SU-DHL-6 (cell line): ENCODE data around the gene SEM1.
"Not testable (repeated sequence)": the region's sequence is repeated elsewhere in the genome, so short reads cannot be mapped to it uniquely, and the experiment has no call there.

ENCODE experiments used
- H2AFZ ChIP-seq: fragments of 200-600 bp; sonication (generic); 2 replicates; pipeline ENCODE4 v1.6.1; 2014; ENCODE audit warnings: low read depth, mild to moderate bottlenecking, moderate library complexity, mixed read lengths, antibody characterized with exemption, low read length; ENCODE audit not compliant: severe bottlenecking
- H3F3A ChIP-seq: fragments of 200-600 bp; shearing (Covaris generic); 2 replicates; pipeline ENCODE4 v1.6.0; 2016; ENCODE audit warnings: antibody characterized with exemption, mild to moderate bottlenecking; ENCODE audit not compliant: insufficient read depth
- H3K27ac ChIP-seq: fragments of 200-600 bp; sonication (generic); 2 replicates; pipeline ENCODE4 v1.5.1; 2016; ENCODE audit warnings: low read depth, mild to moderate bottlenecking, low read length, moderate library complexity, mixed read lengths
- H3K27me3 ChIP-seq: fragments of 200-600 bp; sonication (generic), shearing (Covaris generic); 2 replicates; pipeline ENCODE4 v1.6.0; 2014; ENCODE audit warnings: mild to moderate bottlenecking, low read length
- H3K36me3 ChIP-seq: fragments of 200-600 bp; sonication (generic); 2 replicates; pipeline ENCODE4 v1.6.1; 2014; ENCODE audit warnings: mild to moderate bottlenecking, low read length, mixed read lengths
- H3K4me2 ChIP-seq: fragments of 300-600, 200-600 bp; shearing (Covaris generic), sonication (generic); 2 replicates; pipeline ENCODE4 v1.6.0; 2014; ENCODE audit warnings: low read length, low read depth, mild to moderate bottlenecking; ENCODE audit not compliant: poor library complexity, severe bottlenecking
- H3K4me3 ChIP-seq: fragments of 200-600 bp; sonication (generic); 2 replicates; pipeline ENCODE4 v1.5.1; 2014; ENCODE audit warnings: antibody characterized with exemption, low read length, mild to moderate bottlenecking, mixed read lengths; ENCODE audit not compliant: insufficient read depth, poor library complexity, severe bottlenecking
- H3K79me2 ChIP-seq: fragments of 200-600 bp; sonication (generic); 2 replicates; pipeline ENCODE4 v1.6.1; 2014; ENCODE audit warnings: mild to moderate bottlenecking, low read length, moderate library complexity; ENCODE audit not compliant: insufficient read depth
- H3K9ac ChIP-seq: fragments of 200-600 bp; sonication (generic); 2 replicates; pipeline ENCODE4 v1.7.0; 2014; ENCODE audit warnings: mild to moderate bottlenecking, low read length
- H3K9me2 ChIP-seq: fragments of 200-600 bp; sonication (generic); replicated peaks from 2 replicates; pipeline ENCODE4 v1.6.1; 2014; ENCODE audit warnings: low read length; ENCODE audit not compliant: insufficient read depth
- H3K9me3 ChIP-seq: fragments of 200-600 bp; sonication (generic); 2 replicates; pipeline ENCODE4 v1.6.1; 2014; ENCODE audit warnings: low read length, mixed read lengths; ENCODE audit not compliant: insufficient read depth
- H4K20me1 ChIP-seq: fragments of 200-600 bp; sonication (generic); 2 replicates; pipeline ENCODE4 v1.6.1; 2014; ENCODE audit warnings: low read depth, mild to moderate bottlenecking, antibody characterized with exemption, low read length, moderate library complexity, mixed read lengths
- CTCF ChIP-seq: fragments of 200-600 bp; sonication (generic); IDR thresholded peaks from one replicate; pipeline ENCODE4 v1.5.1; 2017; ENCODE audit warnings: antibody characterized with exemption, mild to moderate bottlenecking, low read length, moderate library complexity; ENCODE audit not compliant: insufficient read depth, poor library complexity, severe bottlenecking
- EZH2phosphoT487 ChIP-seq: fragments of 200-600 bp; sonication (generic), shearing (Covaris generic); conservative IDR thresholded peaks from 2 replicates; pipeline ENCODE4 v1.6.1; 2018; ENCODE audit warnings: mild to moderate bottlenecking, antibody characterized with exemption, low read length, moderate library complexity, mixed read lengths

The SEM1 gene

GRCh38 chr7:96645084-96645483 is 64.6 kb downstream of the SEM1 start:
- Histone ChIP-seq H3F3A (no peaks in the 10 kb centered on the region), H2AFZ (no peak overlapping the region), H3K9me2 (no peaks in the 10 kb centered on the region), H3K4me2 (no peak overlapping the region), H3K79me2 (no peaks in the 10 kb centered on the region), H3K9ac (no peak overlapping the region), H3K36me3 (no peaks in the 10 kb centered on the region), H3K27me3 (no peaks in the 10 kb centered on the region), H3K9me3 (no peaks in the 10 kb centered on the region), H3K27ac (no peak overlapping the region), H3K4me3 (no peak overlapping the region), H4K20me1 (no peaks in the 10 kb centered on the region)
- TF ChIP-seq CTCF (no peak), EZH2phosphoT487 (no peak)

GRCh38 chr7:96643436-96643835 is 66.2 kb downstream of the SEM1 start:
- not testable (repeated sequence) for H3K4me2 ChIP-seq, H3K9me2 ChIP-seq, H3K4me3 ChIP-seq

GRCh38 chr7:96640054-96640453 is 69.6 kb downstream of the SEM1 start:
- Histone ChIP-seq H4K20me1 (no peaks in the 10 kb centered on the region), H3K79me2 (no peaks in the 10 kb centered on the region), H3K4me3 (no peak overlapping the region), H3K4me2 (no peak overlapping the region), H3K36me3 (no peaks in the 10 kb centered on the region), H3K9me2 (no peaks in the 10 kb centered on the region), H3K27ac (no peak overlapping the region), H2AFZ (no peak overlapping the region), H3F3A (no peaks in the 10 kb centered on the region), H3K9me3 (no peaks in the 10 kb centered on the region), H3K9ac (no peak overlapping the region), H3K27me3 (no peaks in the 10 kb centered on the region)
- no peak for TF ChIP-seq EZH2phosphoT487
- no peak for TF ChIP-seq CTCF

More at GRCh38 chr7:96643436-96643835, 66.2 kb downstream of the SEM1 start:
- not testable (repeated sequence) for H3K9me3 ChIP-seq, H3K79me2 ChIP-seq, H2AFZ ChIP-seq, H3K27ac ChIP-seq, H3K9ac ChIP-seq, H4K20me1 ChIP-seq, H3K27me3 ChIP-seq, H3F3A ChIP-seq, H3K36me3 ChIP-seq
